ENCODE data around the gene CELA2B. TPM values are rescaled to one million over a fixed set of nuclear protein-coding genes. Genes with fewer than 3 reads are reported as not detected.

CELA2B gene
- 0.59 TPM in 1 of 2 replicates, not detected in the other for total RNA-seq

DNA sequence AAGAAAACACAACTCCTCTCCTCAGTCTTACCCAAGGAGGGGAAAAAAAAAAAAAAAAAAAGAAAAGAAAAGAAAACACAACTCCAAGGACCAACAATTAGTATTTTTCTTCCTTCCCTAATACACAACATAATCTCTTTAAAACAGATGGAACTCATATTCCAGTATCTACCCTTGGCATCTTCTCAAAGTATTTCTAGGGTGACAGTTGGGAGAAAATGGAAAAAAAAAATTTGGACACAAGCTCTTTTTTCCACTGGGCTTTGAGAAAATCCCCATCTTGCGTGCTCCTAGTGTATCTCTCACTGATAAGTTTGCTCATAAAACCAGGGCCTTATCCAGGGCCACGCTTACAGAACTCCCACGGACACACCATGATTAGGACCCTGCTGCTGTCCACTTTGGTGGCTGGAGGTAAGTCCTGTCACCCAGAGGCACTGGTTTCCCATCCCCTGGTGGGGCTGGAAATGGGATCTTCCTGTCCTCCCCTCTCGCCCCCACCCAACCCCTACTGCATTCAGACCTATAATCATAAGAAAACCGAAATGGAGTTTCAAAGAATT is at the start of gene CELA2B:
TSS of gene CELA2B (plus strand) at position 353 of the 563 bp plus-strand sequence. CDS start at position 375, 22 bp downstream.

DNA sequence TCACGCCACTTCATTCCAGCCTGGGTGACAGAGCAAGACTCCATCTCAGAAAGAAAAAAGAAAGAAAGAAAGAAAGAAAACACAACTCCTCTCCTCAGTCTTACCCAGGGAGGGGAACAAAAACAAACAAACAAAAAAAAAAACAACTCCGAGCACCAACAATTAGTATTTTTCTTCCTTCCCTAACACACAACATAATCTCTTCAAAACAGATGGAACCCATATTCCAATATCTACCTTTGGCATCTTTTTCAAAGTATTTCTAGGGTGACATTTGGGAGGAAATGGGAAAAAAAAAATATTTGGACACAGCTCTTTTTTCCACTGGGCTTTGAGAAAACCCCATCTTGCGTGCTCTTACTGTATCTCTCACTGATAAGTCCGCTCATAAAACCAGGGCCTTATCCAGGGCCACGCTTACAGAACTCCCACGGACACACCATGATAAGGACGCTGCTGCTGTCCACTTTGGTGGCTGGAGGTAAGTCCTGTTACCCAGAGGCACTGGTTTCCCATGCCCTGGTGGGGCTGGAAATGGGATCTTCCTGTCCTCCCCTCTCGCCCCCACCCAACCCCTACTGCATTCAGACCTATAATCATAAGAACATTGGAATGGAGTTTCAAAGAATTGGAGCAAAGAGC is 19.5 kb upstream of the CELA2B start, which contains the start of gene CELA2A:
TSS of gene CELA2A (plus strand) at position 420 of the 642 bp plus-strand sequence. CDS start at position 442, 22 bp downstream.

DNA sequence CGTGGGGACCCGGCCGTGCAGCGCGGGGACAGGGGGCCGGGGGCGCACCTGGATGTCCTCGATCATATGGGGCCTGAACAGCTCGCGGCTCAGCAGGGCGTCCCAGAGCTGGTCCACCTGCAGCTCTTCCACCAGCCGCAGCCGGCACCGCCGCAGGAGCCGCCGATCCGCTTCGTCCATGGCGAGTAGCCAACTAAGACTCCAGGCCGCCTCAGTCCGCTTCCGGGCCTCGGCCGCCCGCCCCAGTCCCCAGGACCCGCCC is 48.0 kb downstream of the CELA2B start, which contains the start of gene CASP9:
TSS of gene CASP9 (minus strand) at position 195 of the 262 bp plus-strand sequence. CDS start at position 180, 15 bp downstream.

DNA sequence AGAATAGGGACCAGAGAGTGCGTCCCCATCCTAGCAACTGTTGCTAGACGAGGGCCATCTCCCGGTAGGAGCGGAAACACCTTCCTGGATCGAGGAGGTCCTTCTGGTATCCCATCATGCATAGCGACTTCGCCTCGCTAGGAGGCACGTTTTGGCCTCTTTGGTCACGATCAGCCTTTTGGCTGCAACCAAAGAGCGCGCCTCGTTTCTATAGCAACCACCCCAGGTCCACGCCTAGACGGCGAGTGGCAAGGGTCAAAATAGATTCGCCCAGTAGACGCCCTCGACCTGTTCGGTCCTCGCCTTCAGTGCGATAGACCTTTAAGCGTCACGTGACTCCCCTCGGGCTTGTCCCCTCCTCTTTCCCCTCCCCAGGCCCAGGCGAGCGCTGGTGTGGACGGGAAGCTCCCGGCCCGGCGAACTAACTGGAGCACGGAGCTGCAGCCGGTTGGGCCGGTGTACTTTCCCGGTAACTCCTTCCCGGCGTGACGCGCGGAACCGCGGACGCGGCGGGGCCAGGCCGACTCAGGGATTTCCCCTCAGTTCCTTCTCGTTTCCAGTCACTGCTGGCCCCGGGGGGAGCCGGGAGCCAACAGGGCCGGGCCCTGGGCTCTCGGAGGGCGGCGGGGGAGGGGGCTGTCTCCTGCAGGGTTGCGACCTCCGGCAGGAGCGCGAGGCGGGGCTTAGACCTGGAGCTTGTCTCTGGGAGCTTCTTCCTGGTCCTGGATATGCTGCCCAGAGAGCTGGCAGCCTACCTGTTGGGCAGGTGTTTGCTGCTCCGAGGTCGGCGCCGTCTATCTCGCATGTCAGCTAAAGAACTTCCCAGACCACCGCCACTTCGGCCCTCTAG is 50.8 kb downstream of the CELA2B start, which contains the start of gene DNAJC16:
TSS of gene DNAJC16 (plus strand) at position 359 of the 850 bp plus-strand sequence. CDS start 2,258 bp downstream, outside the sequence.

Other genes starting within 250 kb of the CELA2B start
- 0.03 TPM in 1 of 2 replicates, not detected in the other for gene FHAD1, start 228.9 kb upstream of the CELA2B start, total RNA-seq
- gene EFHD2, start 66.2 kb upstream of the CELA2B start, total RNA-seq: 17.7 and 31.3 TPM in 2 replicates
- gene CTRC, start 37.7 kb upstream of the CELA2B start, total RNA-seq: not detected in 2 replicates
- gene CELA2A, start 19.4 kb upstream of the CELA2B start, total RNA-seq: 0.20 TPM in 1 of 2 replicates, not detected in the other
- 4.0 and 5.8 TPM in 2 replicates for gene CASP9, start 48.1 kb downstream of the CELA2B start, total RNA-seq
- gene DNAJC16, start 50.7 kb downstream of the CELA2B start, total RNA-seq: 29.8 and 30.0 TPM in 2 replicates
- 0.52 and 1.5 TPM in 2 replicates for gene AGMAT, start 108.9 kb downstream of the CELA2B start, total RNA-seq
- gene DDI2, start 141.4 kb downstream of the CELA2B start, total RNA-seq: 15.4 and 19.0 TPM in 2 replicates
- gene PLEKHM2, start 208.2 kb downstream of the CELA2B start, total RNA-seq: 86.9 and 122 TPM in 2 replicates